OCI-LY1 (cell line): ENCODE results near the gene KRTAP10-6.
"Not testable (repeated sequence)": the region's sequence is repeated elsewhere in the genome, so short reads cannot be mapped to it uniquely, and the experiment has no call there.

Experiments
- H2AFZ ChIP-seq: fragments of 200-600 bp; sonication (generic), shearing (Covaris generic); 2 replicates; pipeline ENCODE4 v1.6.0; 2014; ENCODE audit warnings: antibody characterized with exemption, mild to moderate bottlenecking, low read length
- H3F3A ChIP-seq: fragments of 200-600 bp; sonication (generic), shearing (Covaris generic); 2 replicates; pipeline ENCODE4 v1.6.0; 2014; ENCODE audit warnings: mild to moderate bottlenecking, antibody characterized with exemption, low read length, moderate library complexity; ENCODE audit not compliant: insufficient read depth
- H3K27ac ChIP-seq: fragments of 200-600 bp; sonication (generic); 2 replicates; pipeline ENCODE4 v1.5.1; 2014; ENCODE audit warnings: low read length, mixed run types, mild to moderate bottlenecking, low read depth; ENCODE audit not compliant: poor library complexity, severe bottlenecking
- H3K27me3 ChIP-seq: fragments of 200-600 bp; sonication (generic); 2 replicates; pipeline ENCODE4 v1.6.0; 2014; ENCODE audit warnings: antibody characterized with exemption, mild to moderate bottlenecking, low read length, moderate library complexity; ENCODE audit not compliant: insufficient read depth
- H3K36me3 ChIP-seq: fragments of 200-600 bp; sonication (generic); 2 replicates; pipeline ENCODE4 v1.6.1; 2014; ENCODE audit warnings: mild to moderate bottlenecking, antibody characterized with exemption, low read length, moderate library complexity, mixed read lengths; ENCODE audit not compliant: insufficient read depth
- H3K4me1 ChIP-seq: fragments of 200-600 bp; sonication (generic); 2 replicates; pipeline ENCODE4 v1.5.1; 2014; ENCODE audit warnings: mild to moderate bottlenecking, low read length, moderate library complexity; ENCODE audit not compliant: insufficient read depth, severe bottlenecking
- H3K4me2 ChIP-seq: fragments of 200-600 bp; sonication (generic), shearing (Covaris generic); 2 replicates; pipeline ENCODE4 v1.6.1; 2014; ENCODE audit warnings: low read length
- H3K4me3 ChIP-seq: fragments of 200-600 bp; sonication (generic); 2 replicates; pipeline ENCODE4 v1.5.1; 2014; ENCODE audit warnings: low read length, low read depth, mild to moderate bottlenecking, mixed read lengths; ENCODE audit not compliant: poor library complexity, severe bottlenecking
- H3K79me2 ChIP-seq: fragments of 200-600 bp; shearing (Covaris generic); 2 replicates; pipeline ENCODE4 v1.6.1; 2016; ENCODE audit warnings: mixed run types, low read length, mixed read lengths; ENCODE audit not compliant: insufficient read depth
- H3K9ac ChIP-seq: fragments of 200-600 bp; sonication (generic), shearing (Covaris generic); 2 replicates; pipeline ENCODE4 v1.6.1; 2014; ENCODE audit warnings: mild to moderate bottlenecking, low read length, mixed read lengths
- H3K9me2 ChIP-seq: fragments of 200-600 bp; sonication (generic), shearing (Covaris generic); 2 replicates; pipeline ENCODE4 v1.6.1; 2014; ENCODE audit warnings: low read depth, mild to moderate bottlenecking, low read length, mixed read lengths
- H3K9me3 ChIP-seq: fragments of 200-600 bp; shearing (Covaris generic); 2 replicates; pipeline ENCODE4 v1.6.1; 2014; ENCODE audit warnings: low read length, mixed read lengths
- H4K20me1 ChIP-seq: fragments of 200-600 bp; sonication (generic), shearing (Covaris generic); 2 replicates; pipeline ENCODE4 v1.6.0; 2016; ENCODE audit warnings: mild to moderate bottlenecking, low read length; ENCODE audit not compliant: insufficient read depth
- EZH2 ChIP-seq: fragments of 200-600 bp; sonication (generic), shearing (Covaris generic); IDR thresholded peaks from 2 replicates; pipeline ENCODE4 v1.8.0; 2017; ENCODE audit warnings: borderline replicate concordance, mixed run types, mild to moderate bottlenecking, antibody characterized with exemption, low read length, moderate library complexity, mixed read lengths
- TF ChIP-seq, protein P1 (sequence below): fragments of 200-600 bp; sonication (generic), shearing (Covaris generic); IDR thresholded peaks from 2 replicates; pipeline ENCODE4 v1.5.1; 2017; ENCODE audit warnings: mild to moderate bottlenecking, antibody characterized with exemption, low read length, moderate library complexity, mixed read lengths

Gene KRTAP10-6

DNA sequence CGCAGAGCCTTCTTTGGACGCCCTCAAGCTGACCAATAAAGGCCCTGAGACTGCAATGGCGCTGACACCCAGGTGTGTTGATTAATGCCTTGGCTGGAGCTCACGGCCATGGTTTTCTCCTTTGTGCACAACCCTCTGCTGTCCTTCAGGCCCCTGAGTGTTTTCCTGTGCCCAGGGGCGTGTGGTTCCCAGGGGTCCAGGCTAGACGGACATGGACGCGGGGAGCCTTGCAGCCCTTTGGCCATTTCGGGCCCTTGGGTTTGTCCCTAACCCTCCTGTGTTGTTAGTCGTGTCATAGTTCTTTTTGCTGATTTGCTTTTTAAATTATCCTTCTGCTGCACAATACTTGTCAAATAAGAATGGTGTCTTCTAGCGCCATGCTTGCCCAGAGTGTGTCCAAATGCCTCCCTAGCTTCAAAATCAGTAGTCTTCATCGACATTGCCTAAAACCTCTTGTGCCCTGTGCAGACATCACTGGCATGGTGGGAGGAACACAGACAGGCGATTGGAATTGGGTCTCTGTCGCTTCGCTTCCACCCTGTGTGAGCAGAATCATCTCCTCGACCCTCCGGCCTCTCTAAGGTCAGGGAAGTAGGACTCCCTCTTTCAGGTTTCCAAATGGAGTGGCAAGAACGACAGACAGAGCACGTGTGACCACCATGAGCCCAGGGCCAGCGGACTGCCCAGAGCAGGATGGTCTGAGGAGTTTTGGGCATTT lies 16.8 kb downstream of the KRTAP10-6 start:
- H3K9ac ChIP-seq, result no peak overlapping the region
- no peaks in the 10 kb centered on the region; the same call in 1 of the 2 replicates for H3K36me3 ChIP-seq
- no peaks in the 10 kb centered on the region for H3K4me1 ChIP-seq
- no peaks in the 10 kb centered on the region for H4K20me1 ChIP-seq
- H3K9me3 ChIP-seq, result peaks cover 4% of the 10 kb centered on the region; the same call in 1 of the 2 replicates
- no peaks in the 10 kb centered on the region for H3F3A ChIP-seq
- H3K4me2 ChIP-seq, result no peak overlapping the region
- no peaks in the 10 kb centered on the region for H3K79me2 ChIP-seq
- H3K27ac ChIP-seq, result no peak overlapping the region
- no peak overlapping the region for H2AFZ ChIP-seq
- no peaks in the 10 kb centered on the region; the same call in 1 of the 2 replicates for H3K27me3 ChIP-seq
- TF ChIP-seq, protein P1, sequence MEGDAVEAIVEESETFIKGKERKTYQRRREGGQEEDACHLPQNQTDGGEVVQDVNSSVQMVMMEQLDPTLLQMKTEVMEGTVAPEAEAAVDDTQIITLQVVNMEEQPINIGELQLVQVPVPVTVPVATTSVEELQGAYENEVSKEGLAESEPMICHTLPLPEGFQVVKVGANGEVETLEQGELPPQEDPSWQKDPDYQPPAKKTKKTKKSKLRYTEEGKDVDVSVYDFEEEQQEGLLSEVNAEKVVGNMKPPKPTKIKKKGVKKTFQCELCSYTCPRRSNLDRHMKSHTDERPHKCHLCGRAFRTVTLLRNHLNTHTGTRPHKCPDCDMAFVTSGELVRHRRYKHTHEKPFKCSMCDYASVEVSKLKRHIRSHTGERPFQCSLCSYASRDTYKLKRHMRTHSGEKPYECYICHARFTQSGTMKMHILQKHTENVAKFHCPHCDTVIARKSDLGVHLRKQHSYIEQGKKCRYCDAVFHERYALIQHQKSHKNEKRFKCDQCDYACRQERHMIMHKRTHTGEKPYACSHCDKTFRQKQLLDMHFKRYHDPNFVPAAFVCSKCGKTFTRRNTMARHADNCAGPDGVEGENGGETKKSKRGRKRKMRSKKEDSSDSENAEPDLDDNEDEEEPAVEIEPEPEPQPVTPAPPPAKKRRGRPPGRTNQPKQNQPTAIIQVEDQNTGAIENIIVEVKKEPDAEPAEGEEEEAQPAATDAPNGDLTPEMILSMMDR, result no peak
- no peak for TF ChIP-seq EZH2
- no peaks in the 10 kb centered on the region for H3K9me2 ChIP-seq
- no peak overlapping the region for H3K4me3 ChIP-seq

GRCh38 chr21:44574457-44575306 lies 17.6 kb downstream of the KRTAP10-6 start:
- Histone ChIP-seq H3K9me2 (no peaks in the 10 kb centered on the region), H3K36me3 (no peaks in the 10 kb centered on the region; the same call in 1 of the 2 replicates), H3K79me2 (no peaks in the 10 kb centered on the region), H3K27me3 (peaks cover 3% of the 10 kb centered on the region; the same call in 1 of the 2 replicates), H3K4me3 (no peak overlapping the region), H4K20me1 (no peaks in the 10 kb centered on the region), H3K4me2 (no peak overlapping the region), H3K4me1 (no peaks in the 10 kb centered on the region), H3K9me3 (peaks cover 4% of the 10 kb centered on the region; the same call in 1 of the 2 replicates), H3K27ac (no peak overlapping the region), H3K9ac (no peak overlapping the region), H3F3A (no peaks in the 10 kb centered on the region), H2AFZ (no peak overlapping the region)
- no peak for TF ChIP-seq EZH2

GRCh38 chr21:44573630-44574456 lies 18.5 kb downstream of the KRTAP10-6 start, which contains the start of gene KRTAP10-4:
Gene KRTAP10-4, plus strand, starts transcription at chr21:44573729. Its CDS starts 30 bp downstream, at chr21:44573759.
- not testable (repeated sequence) for H3K4me3 ChIP-seq, H3K79me2 ChIP-seq, H3K27me3 ChIP-seq, H3K4me1 ChIP-seq, H2AFZ ChIP-seq, H3K36me3 ChIP-seq, H3K9me2 ChIP-seq, H3K9me3 ChIP-seq, H4K20me1 ChIP-seq, H3K27ac ChIP-seq, H3K4me2 ChIP-seq, H3F3A ChIP-seq, H3K9ac ChIP-seq
